Sigmoid colon (tissue), 4 donors: ENCODE results near the gene MYO18B.

Experiments
- EP300 ChIP-seq, 4 donors: sonication (generic); formaldehyde crosslinking; IDR thresholded peaks; one replicate each; pipeline ENCODE4 v1.6.1; 2017; ENCODE audit warnings: antibody characterized with exemption in 4 of 4
- TF ChIP-seq, protein P1 (sequence below), 4 experiments: fragments of 450-650 bp in 3 of 4; fragments of 200-600 bp in 1 of 4; IDR thresholded peaks; one replicate each; pipeline ENCODE4 v1.5.1; 2016 to 2019; ENCODE audit warnings: antibody characterized with exemption in 4 of 4, mild to moderate bottlenecking in 3 of 4, moderate library complexity in 2 of 4

DNA sequence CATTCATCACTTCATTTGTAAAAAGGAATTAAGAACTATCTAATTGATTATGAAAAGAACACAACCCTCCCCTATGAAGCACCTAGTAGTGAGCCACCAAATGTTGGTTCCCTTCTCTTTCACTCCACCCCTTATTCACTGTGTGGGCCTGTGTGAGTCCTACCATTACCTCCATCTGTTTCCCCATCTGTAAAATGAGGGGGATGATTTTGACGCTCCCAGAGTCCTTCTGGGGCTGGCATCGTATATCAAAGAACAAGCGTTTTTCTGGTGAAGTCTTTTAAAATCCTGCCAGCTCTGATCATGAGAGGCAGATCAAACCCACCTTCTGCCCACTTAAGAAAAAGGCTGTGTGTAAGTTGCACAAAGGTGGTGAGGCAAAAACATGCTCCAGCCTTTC is 330.6 kb downstream of the MYO18B start:
- TF ChIP-seq, protein P1, sequence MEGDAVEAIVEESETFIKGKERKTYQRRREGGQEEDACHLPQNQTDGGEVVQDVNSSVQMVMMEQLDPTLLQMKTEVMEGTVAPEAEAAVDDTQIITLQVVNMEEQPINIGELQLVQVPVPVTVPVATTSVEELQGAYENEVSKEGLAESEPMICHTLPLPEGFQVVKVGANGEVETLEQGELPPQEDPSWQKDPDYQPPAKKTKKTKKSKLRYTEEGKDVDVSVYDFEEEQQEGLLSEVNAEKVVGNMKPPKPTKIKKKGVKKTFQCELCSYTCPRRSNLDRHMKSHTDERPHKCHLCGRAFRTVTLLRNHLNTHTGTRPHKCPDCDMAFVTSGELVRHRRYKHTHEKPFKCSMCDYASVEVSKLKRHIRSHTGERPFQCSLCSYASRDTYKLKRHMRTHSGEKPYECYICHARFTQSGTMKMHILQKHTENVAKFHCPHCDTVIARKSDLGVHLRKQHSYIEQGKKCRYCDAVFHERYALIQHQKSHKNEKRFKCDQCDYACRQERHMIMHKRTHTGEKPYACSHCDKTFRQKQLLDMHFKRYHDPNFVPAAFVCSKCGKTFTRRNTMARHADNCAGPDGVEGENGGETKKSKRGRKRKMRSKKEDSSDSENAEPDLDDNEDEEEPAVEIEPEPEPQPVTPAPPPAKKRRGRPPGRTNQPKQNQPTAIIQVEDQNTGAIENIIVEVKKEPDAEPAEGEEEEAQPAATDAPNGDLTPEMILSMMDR (IDR thresholded peaks at IDR 0.05) = no peak
- TF ChIP-seq EP300 (IDR thresholded peaks at IDR 0.05) = no peak
